HCT116 (cell line): ENCODE data around the gene CCDC88C. TPM values are rescaled to one million over a fixed set of nuclear protein-coding genes. Genes with fewer than 3 reads are reported as not detected.

Experiments
- ATAC-seq: fragments of 200-7000 bp; cut with Tn5 transposase; 2 replicates; pipeline ENCODE4 v1.9.1; 2020; ENCODE audit warnings: mild to moderate bottlenecking, moderate library complexity
- BruUV-seq: library from RNA; stranded (reverse); fragments of 400-500 nt; replicated peaks from 2 replicates; lab custom pipeline; 2021; lab: Mats Ljungman, UMichigan
- CTCF ChIA-PET: fragments of 300-600 bp; sonication (Branson Sonifier 250); formaldehyde crosslinking; loops from one replicate; lab custom pipeline; 2021; ENCODE audit warnings: antibody characterized with exemption; lab: Charles Lee
- POLR2A ChIA-PET: fragments of 300-600, 350-600 bp; sonication (Branson Sonifier 250); formaldehyde crosslinking; loops from one replicate; lab custom pipeline; 2021; ENCODE audit warnings: antibody characterized with exemption; lab: Charles Lee
- RAD21 ChIA-PET, 2 experiments: fragments of 300-600 bp; sonication (Branson Sonifier 250); formaldehyde crosslinking; loops; one replicate each; lab custom pipeline; 2023; ENCODE audit warnings: low total read pairs in 2 of 2; ENCODE audit not compliant: uncharacterized antibody in 2 of 2, unreplicated experiment in 2 of 2, low non-redundant PET in 1 of 2; lab: Charles Lee
- DNase-seq: peaks from one replicate; pipeline ENCODE4 v3.0.0-alpha.2; 2010; ENCODE audit warnings: low read depth, low spot score
- H2AFZ ChIP-seq: fragments of 200-600 bp; shearing (Covaris generic), sonication (generic); 2 replicates; pipeline ENCODE4 v1.6.1; 2017; ENCODE audit warnings: low read depth, mixed run types, mixed read lengths, antibody characterized with exemption, low read length; ENCODE audit not compliant: poor library complexity, severe bottlenecking
- H3K27ac ChIP-seq: 2 replicates; pipeline ENCODE4 v1.5.1; 2012; ENCODE audit warnings: low read depth, low read length
- H3K27me3 ChIP-seq: fragments of 200-600 bp; sonication (generic); 2 replicates; pipeline ENCODE4 v1.6.1; 2016; ENCODE audit warnings: mixed run types, low read length, mixed read lengths; ENCODE audit not compliant: insufficient read depth
- H3K36me3 ChIP-seq, 2 experiments: fragments of 200-500 bp in 1 of 2; fragments of 200-600 bp in 1 of 2; sonication (Bioruptor generic) in 1 of 2; sonication (generic) in 1 of 2; 2 replicates each; pipeline versions ENCODE4 v1.5.1 to v1.6.1; 2014 to 2016; ENCODE audit warnings: low read length in 2 of 2, inconsistent platforms in 1 of 2, mixed read lengths in 1 of 2, mixed run types in 1 of 2; ENCODE audit not compliant: insufficient read depth in 2 of 2, control insufficient read depth in 1 of 2
- H3K4me1 ChIP-seq, 2 experiments: fragments of 200-600 bp in 1 of 2; sonication (generic) in 1 of 2; 2 replicates each; pipeline versions ENCODE4 v1.5.1 to v1.6.1; 2012 to 2017; ENCODE audit warnings: low read length in 2 of 2, inconsistent platforms in 1 of 2, mild to moderate bottlenecking in 1 of 2, mixed read lengths in 1 of 2, mixed run types in 1 of 2, moderate library complexity in 1 of 2; ENCODE audit not compliant: insufficient read depth in 2 of 2, control insufficient read depth in 1 of 2
- H3K4me2 ChIP-seq: fragments of 200-600 bp; sonication (generic); 2 replicates; pipeline ENCODE4 v1.6.1; 2017; ENCODE audit warnings: mixed run types, low read length, mixed read lengths
- H3K4me3 ChIP-seq, 2 experiments: fragments of 200-600 bp in 1 of 2; sonication (generic) in 1 of 2; replicated peaks in 1 of 2; 2 replicates each; pipeline ENCODE4 v1.5.1; 2011 to 2016; ENCODE audit warnings: low read length in 2 of 2, control low read depth in 1 of 2, low read depth in 1 of 2, mild to moderate bottlenecking in 1 of 2, mixed read lengths in 1 of 2, mixed run types in 1 of 2
- H3K79me2 ChIP-seq: fragments of 200-600 bp; sonication (generic); 2 replicates; pipeline ENCODE4 v1.6.1; 2017; ENCODE audit warnings: mild to moderate bottlenecking, mixed run types, low read length, moderate library complexity, mixed read lengths; ENCODE audit not compliant: insufficient read depth
- H3K9ac ChIP-seq: fragments of 200-600 bp; sonication (generic); 2 replicates; pipeline ENCODE4 v1.6.1; 2016; ENCODE audit warnings: low read length, mixed read lengths
- H3K9me2 ChIP-seq: fragments of 200-600 bp; sonication (generic), shearing (Covaris generic); 2 replicates; pipeline ENCODE4 v1.6.1; 2017; ENCODE audit warnings: mixed run types, mild to moderate bottlenecking, moderate library complexity; ENCODE audit not compliant: insufficient read depth
- H3K9me3 ChIP-seq, 2 experiments: fragments of 200-500 bp in 1 of 2; fragments of 200-600 bp in 1 of 2; sonication (Bioruptor generic) in 1 of 2; sonication (generic) in 1 of 2; 2 replicates each; pipeline ENCODE4 v1.6.1; 2014 to 2017; ENCODE audit warnings: low read length in 2 of 2, mixed read lengths in 2 of 2, inconsistent platforms in 1 of 2, low read depth in 1 of 2, mild to moderate bottlenecking in 1 of 2, mixed run types in 1 of 2, moderate library complexity in 1 of 2; ENCODE audit not compliant: control insufficient read depth in 1 of 2, insufficient read depth in 1 of 2
- H4K20me1 ChIP-seq: fragments of 200-600 bp; sonication (generic), shearing (Covaris generic); 2 replicates; pipeline ENCODE4 v1.6.1; 2017; ENCODE audit warnings: mixed run types, mild to moderate bottlenecking, moderate library complexity; ENCODE audit not compliant: insufficient read depth
- CEBPB ChIP-seq: IDR thresholded peaks from 2 replicates; pipeline ENCODE4 v1.6.1; 2012; ENCODE audit warnings: low read depth
- EGR1 ChIP-seq: IDR thresholded peaks from 2 replicates; pipeline ENCODE4 v1.6.1; 2012; ENCODE audit warnings: low read depth
- EZH2phosphoT487 ChIP-seq: fragments of 200-600 bp; IDR thresholded peaks from 2 replicates; pipeline ENCODE4 v1.6.1; 2018; ENCODE audit warnings: antibody characterized with exemption, borderline replicate concordance
- FOSL1 ChIP-seq: IDR thresholded peaks from 2 replicates; pipeline ENCODE4 v1.6.1; 2012; ENCODE audit warnings: low read depth
- POLR2AphosphoS5 ChIP-seq: IDR thresholded peaks from 2 replicates; pipeline ENCODE4 v1.6.1; 2011; ENCODE audit warnings: mild to moderate bottlenecking, low read depth, low read length, moderate library complexity
- RAD21 ChIP-seq: IDR thresholded peaks from 2 replicates; pipeline ENCODE4 v1.6.1; 2012; ENCODE audit warnings: low read depth, mild to moderate bottlenecking
- SRF ChIP-seq: IDR thresholded peaks from 2 replicates; pipeline ENCODE4 v1.6.1; 2012; ENCODE audit warnings: low read depth
- ZFX ChIP-seq: fragments of 450-650 bp; IDR thresholded peaks from 2 replicates; pipeline ENCODE4 v1.6.1; 2017
- intact Hi-C: fragments of 100-400 bp; cut with micrococcal nuclease; formaldehyde crosslinking; loops from 2 replicates; pipeline ENCODE4 v1.10.0; 2022
- total RNA-seq: library from RNA; stranded (reverse); gene quantifications from one replicate; pipeline ENCODE4 v1.2.1, GENCODE V29; 2021; ENCODE audit not compliant: unreplicated experiment
- TF ChIP-seq, protein P1 (sequence below): IDR thresholded peaks from 2 replicates; pipeline ENCODE4 v1.6.1; 2011; ENCODE audit warnings: mild to moderate bottlenecking, low read length, moderate library complexity; ENCODE audit not compliant: insufficient replicate concordance; ENCODE audit errors: extremely low read depth

Gene CCDC88C
- total RNA-seq, 1 experiment from 2014 or later = 20.8 TPM

GRCh38 chr14:91257328-91258010, 160.2 kb downstream of the CCDC88C start:
- no peaks in the 10 kb centered on the region for H3K9me2 ChIP-seq
- no peak overlapping the region for H3K9ac ChIP-seq
- no peak overlapping the region for H2AFZ ChIP-seq
- no peaks in the 10 kb centered on the region for H3K27me3 ChIP-seq
- H3K4me2 ChIP-seq = no peak overlapping the region
- H3K4me1 ChIP-seq = peaks cover 8 to 12% of the 10 kb centered on the region in 2 experiments; a peak in 2 of 4 replicates
- CTCF ChIA-PET = no interaction called here
- no peaks in the 10 kb centered on the region for H3K9me3 ChIP-seq
- H4K20me1 ChIP-seq = no peaks in the 10 kb centered on the region
- TF ChIP-seq ZFX (no peak), CEBPB (no peak), SRF (no peak), EZH2phosphoT487 (no peak), FOSL1 (no peak), RAD21 (no peak), POLR2AphosphoS5 (no peak), EGR1 (no peak)
- TF ChIP-seq, protein P1, sequence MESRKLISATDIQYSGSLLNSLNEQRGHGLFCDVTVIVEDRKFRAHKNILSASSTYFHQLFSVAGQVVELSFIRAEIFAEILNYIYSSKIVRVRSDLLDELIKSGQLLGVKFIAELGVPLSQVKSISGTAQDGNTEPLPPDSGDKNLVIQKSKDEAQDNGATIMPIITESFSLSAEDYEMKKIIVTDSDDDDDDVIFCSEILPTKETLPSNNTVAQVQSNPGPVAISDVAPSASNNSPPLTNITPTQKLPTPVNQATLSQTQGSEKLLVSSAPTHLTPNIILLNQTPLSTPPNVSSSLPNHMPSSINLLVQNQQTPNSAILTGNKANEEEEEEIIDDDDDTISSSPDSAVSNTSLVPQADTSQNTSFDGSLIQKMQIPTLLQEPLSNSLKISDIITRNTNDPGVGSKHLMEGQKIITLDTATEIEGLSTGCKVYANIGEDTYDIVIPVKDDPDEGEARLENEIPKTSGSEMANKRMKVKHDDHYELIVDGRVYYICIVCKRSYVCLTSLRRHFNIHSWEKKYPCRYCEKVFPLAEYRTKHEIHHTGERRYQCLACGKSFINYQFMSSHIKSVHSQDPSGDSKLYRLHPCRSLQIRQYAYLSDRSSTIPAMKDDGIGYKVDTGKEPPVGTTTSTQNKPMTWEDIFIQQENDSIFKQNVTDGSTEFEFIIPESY = no peak
- H3K36me3 ChIP-seq = no peaks in the 10 kb centered on the region
- RAD21 ChIA-PET = no interaction called here
- no peaks in the 10 kb centered on the region for H3K79me2 ChIP-seq
- BruUV-seq = no TSS peak
- no peak for ATAC-seq
- POLR2A ChIA-PET = no interaction called here
- H3K4me3 ChIP-seq = no peak overlapping the region
- no peak for DNase-seq
- intact Hi-C loops = no loop called here
- H3K27ac ChIP-seq = no peak overlapping the region
